Progenitor cell of endocrine pancreas (in vitro differentiated cells): ENCODE data around the gene DPY19L3. TPM values are rescaled to one million over a fixed set of nuclear protein-coding genes. Genes with fewer than 3 reads are reported as not detected.
A peak's percentile ranks its signal among the peaks of the same experiment; 100 is the strongest.

Experiments
- DNase-seq: peaks from one replicate; pipeline ENCODE4 v3.0.0; 2021; ENCODE audit warnings: low spot score; ENCODE audit not compliant: unreplicated experiment
- H3K27ac Mint-ChIP-seq: 2 replicates; pipeline ENCODE4 v1.8.0; 2021; ENCODE audit warnings: mild to moderate bottlenecking, moderate library complexity, mixed read lengths
- H3K27me3 Mint-ChIP-seq: 2 replicates; pipeline ENCODE4 v1.8.0; 2021; ENCODE audit warnings: mixed read lengths
- H3K36me3 Mint-ChIP-seq: 2 replicates; pipeline ENCODE4 v1.8.0; 2022; ENCODE audit warnings: mixed read lengths; ENCODE audit not compliant: insufficient read depth
- H3K4me1 Mint-ChIP-seq: 2 replicates; pipeline ENCODE4 v1.8.0; 2021; ENCODE audit warnings: low read depth, mixed read lengths
- H3K4me3 Mint-ChIP-seq: 2 replicates; pipeline ENCODE4 v1.8.0; 2021; ENCODE audit warnings: low read depth, mild to moderate bottlenecking, moderate library complexity, mixed read lengths
- H3K9me3 Mint-ChIP-seq: 2 replicates; pipeline ENCODE4 v1.8.0; 2021; ENCODE audit warnings: low read depth, mixed read lengths
- long read RNA-seq: library from polyadenylated mRNA; unstranded; transcript quantifications from one replicate; pipeline ENCODE4 v2.0.0, GENCODE V29; 2020
- total RNA-seq: library from RNA; stranded (reverse); gene quantifications from 2 replicates; pipeline ENCODE4 v1.2.1, GENCODE V29; 2021
- TF ChIP-seq, protein P1 (sequence below): fragments of 200-600 bp; sonication (generic); IDR thresholded peaks from one replicate; pipeline ENCODE4 v1.5.0; 2021; ENCODE audit warnings: antibody characterized with exemption, mild to moderate bottlenecking; ENCODE audit not compliant: unreplicated experiment

The DPY19L3 gene, protein sequence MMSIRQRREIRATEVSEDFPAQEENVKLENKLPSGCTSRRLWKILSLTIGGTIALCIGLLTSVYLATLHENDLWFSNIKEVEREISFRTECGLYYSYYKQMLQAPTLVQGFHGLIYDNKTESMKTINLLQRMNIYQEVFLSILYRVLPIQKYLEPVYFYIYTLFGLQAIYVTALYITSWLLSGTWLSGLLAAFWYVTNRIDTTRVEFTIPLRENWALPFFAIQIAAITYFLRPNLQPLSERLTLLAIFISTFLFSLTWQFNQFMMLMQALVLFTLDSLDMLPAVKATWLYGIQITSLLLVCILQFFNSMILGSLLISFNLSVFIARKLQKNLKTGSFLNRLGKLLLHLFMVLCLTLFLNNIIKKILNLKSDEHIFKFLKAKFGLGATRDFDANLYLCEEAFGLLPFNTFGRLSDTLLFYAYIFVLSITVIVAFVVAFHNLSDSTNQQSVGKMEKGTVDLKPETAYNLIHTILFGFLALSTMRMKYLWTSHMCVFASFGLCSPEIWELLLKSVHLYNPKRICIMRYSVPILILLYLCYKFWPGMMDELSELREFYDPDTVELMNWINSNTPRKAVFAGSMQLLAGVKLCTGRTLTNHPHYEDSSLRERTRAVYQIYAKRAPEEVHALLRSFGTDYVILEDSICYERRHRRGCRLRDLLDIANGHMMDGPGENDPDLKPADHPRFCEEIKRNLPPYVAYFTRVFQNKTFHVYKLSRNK
- total RNA-seq = 205 and 213 TPM in 2 replicates
- long read RNA-seq, full-length matches to known transcripts = 41 of 112 reads
- long read RNA-seq, partial matches to known transcripts = 16 of 112 reads
- long read RNA-seq, other reads (novel, unspliced or antisense) = 55 of 112 reads

DNA sequence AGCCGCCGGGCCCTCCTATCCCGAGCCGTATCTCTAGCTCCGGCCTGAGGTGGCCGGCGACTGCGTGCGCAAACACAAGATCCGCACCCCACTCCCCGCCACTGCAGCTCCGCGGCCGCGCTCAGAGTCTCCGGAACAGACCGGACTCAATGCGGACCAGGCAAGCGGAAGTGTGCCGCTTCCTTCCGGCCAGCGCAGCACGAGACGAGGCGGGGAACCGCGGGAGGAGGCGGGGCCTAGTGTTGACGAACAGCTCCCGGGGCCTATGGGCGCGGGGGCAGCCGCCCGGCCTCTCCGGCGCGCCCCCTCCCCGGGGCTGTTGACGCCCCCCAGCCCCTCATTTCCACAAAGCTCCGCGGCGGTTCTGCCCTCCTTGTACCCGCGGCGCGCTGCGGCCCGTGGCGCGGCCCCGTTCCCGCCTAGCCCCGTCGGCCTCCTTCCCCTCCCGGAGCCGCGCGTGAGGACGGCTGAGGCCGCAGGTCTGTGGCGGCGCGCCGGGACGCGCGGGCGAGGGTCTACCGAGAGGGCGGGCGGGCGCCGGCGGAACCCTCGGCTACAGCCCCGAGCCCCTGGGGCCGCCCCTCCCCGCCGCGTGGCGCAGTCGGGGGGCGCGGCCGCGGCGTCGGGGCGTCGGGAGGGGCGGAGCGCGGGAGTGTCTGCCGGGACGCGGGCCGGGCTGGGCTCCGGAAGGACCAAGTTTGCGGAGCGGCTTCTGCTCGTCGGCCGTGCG lies at the start of gene DPY19L3:
Gene DPY19L3 (plus strand): TSS at position 340 of the 730 bp plus-strand sequence. CDS start 2,484 bp downstream, outside the sequence.
- Mint-ChIP-seq H3K27ac (peak within 1 kb of the TSS; percentile 97), H3K36me3 (peaks cover 14% of the 10 kb centered on the region), H3K27me3 (no peaks in the 10 kb centered on the region), H3K4me1 (peaks cover 50% of the 10 kb centered on the region), H3K4me3 (peak within 1 kb of the TSS; percentile 84), H3K9me3 (no peaks in the 10 kb centered on the region)
- peak; percentile 94 for DNase-seq
- TF ChIP-seq, protein P1, sequence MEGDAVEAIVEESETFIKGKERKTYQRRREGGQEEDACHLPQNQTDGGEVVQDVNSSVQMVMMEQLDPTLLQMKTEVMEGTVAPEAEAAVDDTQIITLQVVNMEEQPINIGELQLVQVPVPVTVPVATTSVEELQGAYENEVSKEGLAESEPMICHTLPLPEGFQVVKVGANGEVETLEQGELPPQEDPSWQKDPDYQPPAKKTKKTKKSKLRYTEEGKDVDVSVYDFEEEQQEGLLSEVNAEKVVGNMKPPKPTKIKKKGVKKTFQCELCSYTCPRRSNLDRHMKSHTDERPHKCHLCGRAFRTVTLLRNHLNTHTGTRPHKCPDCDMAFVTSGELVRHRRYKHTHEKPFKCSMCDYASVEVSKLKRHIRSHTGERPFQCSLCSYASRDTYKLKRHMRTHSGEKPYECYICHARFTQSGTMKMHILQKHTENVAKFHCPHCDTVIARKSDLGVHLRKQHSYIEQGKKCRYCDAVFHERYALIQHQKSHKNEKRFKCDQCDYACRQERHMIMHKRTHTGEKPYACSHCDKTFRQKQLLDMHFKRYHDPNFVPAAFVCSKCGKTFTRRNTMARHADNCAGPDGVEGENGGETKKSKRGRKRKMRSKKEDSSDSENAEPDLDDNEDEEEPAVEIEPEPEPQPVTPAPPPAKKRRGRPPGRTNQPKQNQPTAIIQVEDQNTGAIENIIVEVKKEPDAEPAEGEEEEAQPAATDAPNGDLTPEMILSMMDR = no peak

DNA sequence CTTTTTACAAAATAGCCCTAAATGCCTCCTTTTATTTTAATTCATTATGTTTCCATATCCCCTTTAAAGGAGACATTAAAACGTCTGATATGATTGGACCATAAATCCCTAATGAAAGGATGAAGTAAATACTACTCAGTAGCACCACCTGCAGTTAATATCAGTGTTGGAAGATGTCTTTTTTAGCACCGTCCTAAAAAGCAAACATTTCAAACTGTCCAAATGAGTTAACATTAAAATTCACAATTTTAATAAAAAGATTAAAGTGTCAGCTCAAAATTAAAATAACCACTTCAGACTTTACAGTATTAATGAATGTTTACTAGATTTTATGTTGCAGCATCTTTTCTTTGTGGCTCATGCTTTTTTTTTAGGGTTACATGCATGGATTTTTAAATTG lies 47.9 kb upstream of the DPY19L3 start:
- Mint-ChIP-seq H3K4me1 (peaks cover 7% of the 10 kb centered on the region), H3K27me3 (no peaks in the 10 kb centered on the region), H3K27ac (no peak overlapping the region), H3K4me3 (no peak overlapping the region), H3K9me3 (no peaks in the 10 kb centered on the region), H3K36me3 (peaks cover 52% of the 10 kb centered on the region)
- TF ChIP-seq, protein P1 = peak; percentile 39
- DNase-seq = no peak

DNA sequence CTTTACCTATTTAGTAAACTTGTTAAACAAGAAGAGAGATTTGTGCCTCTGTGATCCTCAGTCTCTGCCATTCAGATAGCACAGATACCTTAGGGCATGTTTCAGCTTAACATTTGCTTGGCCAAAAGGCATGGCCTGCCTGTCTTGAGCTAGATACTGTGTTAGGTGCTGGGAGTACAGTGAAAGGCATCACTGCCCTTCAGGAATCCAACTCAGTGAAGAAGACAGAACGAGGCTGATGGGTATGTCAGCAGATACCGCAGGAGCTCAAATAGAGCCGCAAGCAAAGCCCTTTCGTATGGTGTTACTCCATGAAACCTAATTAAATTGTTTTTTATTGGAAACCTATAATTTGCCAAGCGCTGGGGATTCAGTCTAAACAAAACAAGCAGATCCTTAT lies 47.2 kb upstream of the DPY19L3 start:
- H3K36me3 Mint-ChIP-seq = peaks cover 47% of the 10 kb centered on the region
- H3K27me3 Mint-ChIP-seq = no peaks in the 10 kb centered on the region
- no peak overlapping the region for H3K4me3 Mint-ChIP-seq
- DNase-seq = no peak
- H3K27ac Mint-ChIP-seq = no peak overlapping the region
- TF ChIP-seq, protein P1 = no peak
- H3K4me1 Mint-ChIP-seq = peaks cover 9% of the 10 kb centered on the region
- H3K9me3 Mint-ChIP-seq = no peaks in the 10 kb centered on the region

DNA sequence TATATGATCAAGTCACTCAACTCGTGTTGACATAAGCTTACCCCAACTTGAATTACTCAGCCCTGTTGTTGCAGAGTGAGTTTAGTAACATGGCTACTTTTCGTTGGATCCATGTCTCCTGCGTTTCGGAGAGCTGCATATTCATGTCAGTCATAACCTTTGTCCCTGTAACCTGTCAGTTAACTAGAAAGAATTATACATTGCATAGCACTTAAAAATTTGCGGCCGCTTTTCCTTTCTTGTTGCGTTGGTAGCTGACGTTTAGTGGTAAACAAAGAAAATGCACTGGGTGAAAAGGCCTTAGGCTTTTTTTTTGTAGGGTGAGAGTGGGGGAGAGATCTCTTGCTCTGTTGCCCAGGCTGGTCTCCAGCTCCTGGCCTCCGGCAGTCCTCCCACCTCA lies 46.0 kb upstream of the DPY19L3 start:
- no peaks in the 10 kb centered on the region for H3K27me3 Mint-ChIP-seq
- peaks cover 38% of the 10 kb centered on the region for H3K36me3 Mint-ChIP-seq
- TF ChIP-seq, protein P1 = no peak
- peaks cover 8% of the 10 kb centered on the region for H3K4me1 Mint-ChIP-seq
- H3K27ac Mint-ChIP-seq = no peak overlapping the region
- no peak for DNase-seq
- H3K4me3 Mint-ChIP-seq = no peak overlapping the region
- H3K9me3 Mint-ChIP-seq = no peaks in the 10 kb centered on the region
